Epidermal melanocyte (primary cell): Measurements from ENCODE around the gene SGCD.
A peak's percentile ranks its signal among the peaks of the same experiment; 100 is the strongest.

Experiments used
- DNase-seq: peaks from one replicate; pipeline ENCODE4 v3.0.0; 2011; ENCODE audit warnings: low spot score; ENCODE audit not compliant: insufficient read length

SGCD gene

GRCh38 chr5:156764176-156764971 is 437.4 kb downstream of the SGCD start:
- DNase-seq: no peak

- no peak for DNase-seq
These were observed 447.3 kb downstream of the SGCD start for GRCh38 chr5:156774273-156774672.

DNA sequence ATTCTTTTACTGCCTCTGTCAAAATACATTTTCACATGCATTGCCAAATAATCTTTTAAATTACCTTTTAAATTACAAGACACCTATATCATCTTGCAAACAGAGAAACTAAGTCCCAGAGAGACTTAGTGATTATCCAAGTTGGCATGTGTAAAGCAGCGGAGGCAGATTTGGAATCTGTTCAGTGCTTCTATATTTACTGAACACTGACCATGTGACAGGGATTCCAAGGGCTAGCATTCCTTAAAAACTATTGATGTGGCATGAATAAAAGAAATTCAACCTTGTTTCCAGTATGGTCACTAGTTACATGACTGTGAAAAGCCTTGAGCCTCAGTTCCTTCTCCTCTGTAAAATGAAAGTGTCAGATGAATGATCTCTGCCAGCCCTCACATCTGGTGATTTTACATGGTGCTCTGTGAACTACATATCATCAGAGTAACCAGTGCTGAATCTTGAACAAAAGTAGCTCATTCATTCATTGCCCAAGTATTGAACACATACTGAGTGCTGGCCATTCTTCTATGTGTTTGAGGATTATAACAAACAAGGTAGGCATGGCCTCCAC is 451.3 kb downstream of the SGCD start:
- DNase-seq: no peak

DNA sequence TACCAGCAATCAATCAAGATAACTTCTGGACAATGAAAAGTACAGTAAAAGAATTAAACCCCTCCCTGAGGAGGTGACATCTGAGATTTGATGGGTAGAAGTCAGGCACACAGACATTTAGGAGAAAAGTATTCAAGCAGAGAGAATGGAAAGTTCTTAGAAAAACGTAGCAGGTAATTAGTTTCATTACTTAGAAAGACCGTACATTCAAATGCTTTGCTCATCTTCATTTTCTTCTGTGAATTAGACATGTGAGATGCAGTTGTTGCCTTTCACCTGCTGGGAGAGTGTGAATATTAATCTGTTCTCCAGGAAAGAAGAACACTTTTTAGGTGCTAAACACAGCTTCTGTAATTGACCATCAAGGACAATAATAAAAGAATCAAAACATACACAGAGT is 451.8 kb downstream of the SGCD start:
- DNase-seq: no peak

GRCh38 chr5:156779436-156779835 is 452.5 kb downstream of the SGCD start:
- no peak for DNase-seq

- DNase-seq: no peak
These were observed 456.1 kb downstream of the SGCD start for GRCh38 chr5:156783092-156783491.

DNA sequence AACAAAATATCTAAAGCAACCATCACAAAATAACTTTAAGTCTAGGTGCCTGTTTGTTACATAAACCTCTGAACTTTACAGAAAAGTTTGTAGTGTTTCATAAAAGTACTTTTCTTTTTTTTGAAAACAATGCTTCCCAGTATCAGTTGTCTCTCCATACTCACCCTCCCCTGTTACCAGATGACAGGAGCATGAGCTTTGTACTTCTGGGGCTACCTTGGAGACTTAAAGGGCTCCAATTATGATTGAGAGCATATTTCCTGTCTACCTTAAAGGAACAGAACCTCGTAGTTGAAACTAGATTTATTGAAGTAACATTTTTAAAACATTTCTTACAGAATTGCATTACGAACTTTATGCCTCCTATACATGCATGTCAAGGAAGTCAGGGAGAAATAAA is 467.7 kb downstream of the SGCD start:
- no peak for DNase-seq

GRCh38 chr5:156798201-156798600 is 471.2 kb downstream of the SGCD start:
- no peak for DNase-seq

DNA sequence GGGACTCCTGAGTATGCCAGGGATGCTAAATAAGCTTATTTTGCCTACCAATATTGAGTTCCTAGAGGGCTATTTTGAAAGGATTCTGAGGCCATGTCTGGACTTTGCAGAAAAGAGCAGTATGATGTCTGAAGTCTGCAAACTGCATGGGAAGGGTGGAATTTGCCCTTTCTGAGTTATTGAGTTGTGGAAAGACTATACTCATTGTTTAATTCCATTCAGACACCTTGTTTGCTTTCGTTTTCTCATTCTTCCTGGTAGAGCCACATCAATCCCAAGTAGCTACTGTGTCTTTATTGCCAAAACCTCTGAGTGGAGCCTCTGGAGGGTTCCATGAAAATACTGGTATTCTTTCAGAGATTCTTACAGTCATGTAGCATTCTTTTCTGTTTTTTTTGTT is 472.2 kb downstream of the SGCD start:
- no peak for DNase-seq

GRCh38 chr5:156800929-156801328 is 474.0 kb downstream of the SGCD start:
- DNase-seq: no peak

DNA sequence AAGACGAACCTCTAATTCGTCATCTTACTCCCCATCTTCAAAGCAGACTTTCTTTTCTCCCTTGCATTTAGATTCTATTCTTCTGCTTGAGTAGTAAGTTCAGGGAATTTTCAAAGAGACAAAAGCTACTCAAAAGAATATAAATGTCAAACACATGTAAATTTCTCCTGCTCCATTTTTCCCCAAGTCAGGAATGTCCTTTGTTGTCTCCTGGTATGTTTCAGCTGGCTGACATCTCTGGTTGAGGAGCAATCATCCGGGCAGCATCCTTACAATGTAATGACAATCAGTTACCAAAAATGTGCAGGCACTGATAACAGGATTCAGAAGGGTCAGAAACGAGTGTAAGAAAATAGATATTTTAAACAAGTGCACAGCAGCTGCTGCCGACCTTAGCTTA is 475.5 kb downstream of the SGCD start:
- no peak for DNase-seq

DNA sequence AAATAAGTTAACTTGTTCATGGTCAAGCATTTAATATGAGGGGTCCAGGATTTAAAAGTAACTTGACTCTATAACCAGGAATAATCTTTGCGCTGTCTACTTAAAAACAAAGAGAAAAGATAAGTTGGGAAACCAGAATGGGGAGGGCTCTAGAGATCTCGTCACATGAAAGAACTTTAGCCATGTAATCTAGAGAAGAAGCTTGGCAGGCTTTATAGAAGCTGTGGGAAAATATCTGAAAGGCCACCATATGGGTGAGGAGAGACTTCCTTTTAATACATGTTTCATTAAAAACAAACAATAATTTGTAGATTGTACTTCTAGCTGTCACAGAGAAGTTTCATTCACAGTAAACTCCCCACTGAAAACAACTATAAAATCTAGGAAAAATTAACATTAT is 476.4 kb downstream of the SGCD start:
- DNase-seq: no peak

- no peak for DNase-seq
These were observed 486.0 kb downstream of the SGCD start for GRCh38 chr5:156812959-156813358.

DNA sequence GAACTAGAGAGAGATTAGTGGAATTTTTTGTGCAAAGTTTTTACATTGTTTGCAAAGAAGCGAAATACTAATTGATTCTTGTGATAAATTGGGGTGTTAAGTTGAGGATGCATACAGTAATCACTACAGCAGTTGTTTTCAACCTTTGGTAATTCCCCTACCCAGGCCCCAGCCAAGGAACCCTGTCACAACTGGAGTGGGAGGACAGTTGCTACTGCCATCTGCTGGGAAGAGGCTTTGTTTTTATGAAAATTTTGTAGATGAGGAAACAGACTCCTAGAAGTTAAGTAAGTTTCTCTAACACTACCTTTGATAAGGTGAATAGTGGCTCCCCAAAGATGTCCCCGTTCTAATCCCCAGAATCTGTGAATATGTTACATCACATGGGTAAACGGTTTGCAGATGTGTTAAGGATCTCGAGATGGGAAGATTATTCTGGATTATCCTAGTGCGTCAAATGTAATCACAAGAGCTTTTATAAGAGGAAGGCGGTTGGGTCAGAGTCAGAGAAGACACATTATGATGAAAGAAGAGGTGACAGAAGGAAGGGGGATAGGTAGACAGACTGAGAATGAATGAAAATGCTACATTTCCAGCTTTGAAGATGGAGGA is 489.1 kb downstream of the SGCD start:
- DNase-seq: peak; percentile 74
